KOPT-K1 (cell line): ENCODE data around the gene BTBD2.
"Not testable (repeated sequence)": the region's sequence is repeated elsewhere in the genome, so short reads cannot be mapped to it uniquely, and the experiment has no call there.

Experiments used
- H3K27ac ChIP-seq: fragments of 200-600 bp; sonication (generic); 2 replicates; pipeline ENCODE4 v1.5.1; 2016; ENCODE audit warnings: antibody characterized with exemption, mild to moderate bottlenecking, low read depth, low read length; ENCODE audit not compliant: poor library complexity, severe bottlenecking
- H3K36me3 ChIP-seq: fragments of 200-600 bp; sonication (generic); 2 replicates; pipeline ENCODE4 v1.5.1; 2017; ENCODE audit warnings: antibody characterized with exemption, mild to moderate bottlenecking, low read length, moderate library complexity; ENCODE audit not compliant: insufficient read depth
- H3K9me3 ChIP-seq: fragments of 200-600 bp; sonication (generic); 2 replicates; pipeline ENCODE4 v1.5.1; 2017; ENCODE audit warnings: antibody characterized with exemption, low read length, mild to moderate bottlenecking; ENCODE audit not compliant: insufficient read depth, poor library complexity, severe bottlenecking

BTBD2 gene

GRCh38 chr19:2038284-2039088 is 23.0 kb upstream of the BTBD2 start:
- peaks cover 45% of the 10 kb centered on the region for H3K36me3 ChIP-seq
- H3K9me3 ChIP-seq, result no peaks in the 10 kb centered on the region
- H3K27ac ChIP-seq, result no peak overlapping the region

- no peak overlapping the region for H3K27ac ChIP-seq
- H3K9me3 ChIP-seq, result no peaks in the 10 kb centered on the region
- peaks cover 37% of the 10 kb centered on the region for H3K36me3 ChIP-seq
Measured at GRCh38 chr19:2037651-2038255, 22.2 kb upstream of the BTBD2 start.

- H3K9me3 ChIP-seq, result no peaks in the 10 kb centered on the region
Measured at GRCh38 chr19:2036424-2036823, 20.9 kb upstream of the BTBD2 start.

DNA sequence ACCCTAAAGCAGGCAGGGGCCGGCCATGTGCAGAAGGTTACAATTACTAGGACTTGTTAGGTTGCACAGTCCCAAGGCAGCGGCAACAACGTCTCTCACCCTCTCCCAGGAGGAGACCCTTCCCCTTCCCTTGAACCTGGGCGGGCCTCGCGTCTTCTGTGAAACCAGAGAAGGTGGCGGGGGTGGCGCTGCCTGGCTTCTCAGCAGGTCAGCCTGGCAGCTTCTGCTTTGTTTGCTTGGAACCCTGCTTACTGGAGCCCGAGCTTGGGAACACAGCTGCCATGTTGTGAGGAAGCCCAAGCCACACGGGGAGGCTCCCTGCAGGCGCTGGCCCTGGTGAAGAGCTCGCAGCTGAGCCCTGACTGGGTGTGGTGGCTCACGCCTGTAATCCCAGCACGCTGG is 20.1 kb upstream of the BTBD2 start:
- no peak overlapping the region for H3K27ac ChIP-seq
- H3K9me3 ChIP-seq, result no peaks in the 10 kb centered on the region
- H3K36me3 ChIP-seq, result peaks cover 23% of the 10 kb centered on the region

More at GRCh38 chr19:2036424-2036823, 20.9 kb upstream of the BTBD2 start:
- Histone ChIP-seq H3K36me3 (peaks cover 32% of the 10 kb centered on the region), H3K27ac (no peak overlapping the region)

GRCh38 chr19:2034729-2035589 is 19.4 kb upstream of the BTBD2 start:
- H3K9me3 ChIP-seq, result no peaks in the 10 kb centered on the region
- H3K36me3 ChIP-seq, result peaks cover 17% of the 10 kb centered on the region
- no peak overlapping the region for H3K27ac ChIP-seq

DNA sequence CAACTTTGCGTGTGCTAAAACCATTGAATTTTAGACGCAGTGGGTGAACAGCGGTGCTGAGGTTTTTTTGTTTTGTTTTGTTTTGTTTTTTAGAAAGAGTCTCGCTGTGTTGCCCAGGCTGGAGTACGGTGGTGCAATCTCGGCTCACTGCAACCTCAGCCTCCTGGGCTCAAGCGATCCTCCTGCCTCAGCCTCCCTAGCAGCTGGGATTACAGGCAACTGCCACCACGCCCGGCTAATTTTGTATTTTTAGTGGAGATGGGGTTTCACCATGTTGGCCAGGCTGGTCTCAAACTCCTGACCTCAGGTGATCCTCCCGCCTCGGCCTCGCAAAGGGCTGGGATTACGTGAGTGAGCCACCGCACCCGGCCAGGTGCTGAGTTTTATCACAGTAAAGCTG is 18.7 kb upstream of the BTBD2 start:
- not testable (repeated sequence) for H3K9me3 ChIP-seq, H3K27ac ChIP-seq
- H3K36me3 ChIP-seq, result peaks cover 10% of the 10 kb centered on the region

- Histone ChIP-seq H3K27ac (no peak overlapping the region), H3K9me3 (no peaks in the 10 kb centered on the region), H3K36me3 (peaks cover 6% of the 10 kb centered on the region; the same call in 1 of the 2 replicates)
Measured at GRCh38 chr19:2033825-2034159, 18.3 kb upstream of the BTBD2 start.

- H3K9me3 ChIP-seq, result no peaks in the 10 kb centered on the region
- H3K27ac ChIP-seq, result no peak overlapping the region
- peaks cover 6% of the 10 kb centered on the region; the same call in 1 of the 2 replicates for H3K36me3 ChIP-seq
Measured at GRCh38 chr19:2033115-2033824, 17.8 kb upstream of the BTBD2 start.

DNA sequence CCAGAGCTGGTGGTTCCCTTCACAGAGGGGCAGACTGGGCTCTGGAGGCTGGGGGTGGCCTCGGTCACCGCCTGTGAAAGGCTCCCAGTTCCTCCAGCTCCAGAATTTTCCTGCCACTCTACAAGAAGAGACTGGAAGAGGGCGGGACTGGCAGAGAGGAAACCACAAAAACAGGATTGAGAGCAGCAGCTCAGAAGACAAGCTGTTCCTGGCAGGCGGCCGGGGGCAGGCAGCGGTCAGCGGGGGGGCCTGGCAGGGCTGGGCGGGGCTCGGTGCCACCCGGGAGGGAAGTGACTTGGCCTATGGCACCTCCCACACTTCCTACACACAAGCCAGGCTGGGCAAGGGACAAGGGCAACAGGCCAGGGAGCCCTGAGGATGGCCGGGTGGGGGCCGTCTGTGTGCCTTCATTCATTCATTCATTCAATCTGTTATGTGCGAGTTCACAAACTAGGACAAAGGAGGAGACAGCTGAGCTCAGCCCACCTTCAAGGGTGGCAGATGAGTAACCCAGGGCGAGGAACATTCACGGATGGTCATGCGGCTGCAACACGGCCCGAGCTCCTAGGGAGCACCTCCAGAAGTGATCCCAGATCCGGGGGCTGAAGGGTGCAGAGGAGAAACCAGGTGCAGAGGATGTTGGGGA is 16.9 kb upstream of the BTBD2 start:
- no peaks in the 10 kb centered on the region for H3K36me3 ChIP-seq
- H3K27ac ChIP-seq, result no peak overlapping the region
- H3K9me3 ChIP-seq, result no peaks in the 10 kb centered on the region

- H3K9me3 ChIP-seq, result no peaks in the 10 kb centered on the region
- H3K27ac ChIP-seq, result no peak overlapping the region
- H3K36me3 ChIP-seq, result no peaks in the 10 kb centered on the region
Measured at GRCh38 chr19:2027361-2027760, 11.8 kb upstream of the BTBD2 start.

GRCh38 chr19:2026770-2027169 is 11.3 kb upstream of the BTBD2 start:
- Histone ChIP-seq H3K27ac (no peak overlapping the region), H3K36me3 (no peaks in the 10 kb centered on the region)

GRCh38 chr19:2022289-2022688 is 6.8 kb upstream of the BTBD2 start:
- no peak overlapping the region for H3K27ac ChIP-seq
- no peaks in the 10 kb centered on the region for H3K9me3 ChIP-seq

More at GRCh38 chr19:2026770-2027169, 11.3 kb upstream of the BTBD2 start:
- H3K9me3 ChIP-seq, result no peaks in the 10 kb centered on the region

DNA sequence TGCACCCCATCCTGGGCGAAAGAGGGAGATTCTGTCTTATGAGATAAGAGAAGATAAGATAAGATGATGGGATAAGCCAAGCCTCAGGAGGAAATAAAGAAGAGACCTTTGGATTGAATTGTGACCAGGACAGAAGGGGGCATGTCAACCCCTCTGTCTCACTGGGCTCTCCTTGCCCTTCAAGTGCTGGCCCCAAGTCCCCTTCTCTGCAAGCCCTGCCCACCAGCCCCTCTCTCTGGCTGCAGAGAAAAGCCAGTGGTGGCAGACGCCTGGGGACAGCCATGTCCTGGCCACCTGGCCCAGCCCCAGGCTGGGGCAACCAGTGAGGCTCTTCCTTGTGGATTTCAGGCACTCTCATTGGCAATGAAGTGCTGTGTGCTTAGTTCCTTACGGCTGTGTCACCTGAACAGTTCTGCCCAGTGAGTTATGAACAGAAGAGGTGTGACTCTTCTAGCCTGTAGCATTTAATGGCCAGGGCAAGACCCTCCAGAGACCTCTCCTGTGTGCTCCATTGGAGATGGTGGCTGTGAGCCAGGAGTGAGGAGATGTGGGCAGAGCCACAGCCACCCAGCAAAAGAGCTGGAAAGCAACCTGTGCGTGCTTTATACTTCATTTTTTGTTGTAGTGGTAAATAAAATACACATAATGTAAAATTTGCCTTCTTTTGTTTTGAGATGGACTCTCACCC is 6.1 kb upstream of the BTBD2 start:
- no peaks in the 10 kb centered on the region for H3K9me3 ChIP-seq
- no peaks in the 10 kb centered on the region for H3K36me3 ChIP-seq
- H3K27ac ChIP-seq, result no peak overlapping the region

More at GRCh38 chr19:2022289-2022688, 6.8 kb upstream of the BTBD2 start:
- no peaks in the 10 kb centered on the region for H3K36me3 ChIP-seq

- H3K27ac ChIP-seq, result no peak overlapping the region
- no peaks in the 10 kb centered on the region for H3K36me3 ChIP-seq
- H3K9me3 ChIP-seq, result no peaks in the 10 kb centered on the region
Measured at GRCh38 chr19:2018752-2019151, 3.2 kb upstream of the BTBD2 start.
